Epidermal melanocyte (primary cell): ENCODE results near the gene COL26A1.
A peak's percentile ranks its signal among the peaks of the same experiment; 100 is the strongest.
"Not testable (repeated sequence)": the region's sequence is repeated elsewhere in the genome, so short reads cannot be mapped to it uniquely, and the experiment has no call there.

Experiments
- DNase-seq: peaks from one replicate; pipeline ENCODE4 v3.0.0; 2011; ENCODE audit warnings: low spot score; ENCODE audit not compliant: insufficient read length

The COL26A1 gene

DNA sequence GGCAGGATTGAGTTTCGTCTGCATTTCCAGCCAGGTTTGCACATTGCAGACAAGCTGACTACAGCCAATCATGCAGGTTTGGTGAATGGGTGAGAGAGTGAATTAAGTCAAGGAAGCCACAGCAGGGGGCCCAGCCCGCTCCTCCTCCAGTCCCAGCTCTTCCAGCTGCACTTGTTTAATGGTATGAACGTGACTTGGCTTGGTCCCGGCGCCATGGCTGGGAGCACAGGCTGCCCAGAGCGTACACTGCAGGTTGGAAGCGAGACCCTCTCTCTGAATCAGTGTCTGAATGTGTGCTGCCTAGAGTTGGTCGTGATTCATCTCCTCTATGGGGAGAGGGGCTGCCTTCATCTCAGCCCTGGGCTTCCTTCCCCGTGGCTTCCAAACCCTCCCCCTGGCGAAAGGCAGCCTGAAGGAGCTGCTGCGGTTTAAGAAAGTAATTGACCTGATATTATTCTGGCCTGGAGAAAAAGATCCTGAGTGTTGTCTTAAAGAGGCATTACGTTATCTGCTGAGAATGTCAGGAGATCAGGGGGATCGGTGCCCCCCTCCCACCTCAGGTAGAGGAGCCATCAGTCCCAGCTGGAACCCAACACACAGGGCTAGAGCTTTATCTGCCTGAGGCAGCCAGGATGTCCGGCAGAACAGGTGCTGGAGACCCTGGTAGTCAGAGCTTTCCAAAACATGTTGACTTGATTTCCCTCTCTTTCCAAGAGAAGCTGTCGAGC lies 132.1 kb downstream of the COL26A1 start:
- DNase-seq: no peak

DNA sequence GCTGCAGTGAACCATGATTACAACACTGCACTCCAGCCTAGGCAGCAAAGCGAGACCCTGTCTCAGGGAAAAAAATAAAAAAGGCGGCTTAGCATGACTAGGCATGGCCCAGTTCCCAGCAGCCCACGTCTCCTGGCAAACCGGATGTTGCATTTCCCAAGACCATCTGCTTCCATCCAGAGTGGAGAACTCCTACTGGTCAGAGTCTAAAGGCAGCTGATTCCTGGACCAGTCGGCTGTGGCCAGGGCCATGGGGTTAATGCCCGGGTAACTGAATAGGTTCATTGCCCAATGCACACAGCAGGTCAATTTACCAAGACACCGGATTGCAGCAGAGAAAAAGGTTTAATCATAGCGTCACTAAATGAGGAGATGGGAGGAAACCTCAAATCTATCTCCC lies 133.3 kb downstream of the COL26A1 start:
- DNase-seq: no peak

DNA sequence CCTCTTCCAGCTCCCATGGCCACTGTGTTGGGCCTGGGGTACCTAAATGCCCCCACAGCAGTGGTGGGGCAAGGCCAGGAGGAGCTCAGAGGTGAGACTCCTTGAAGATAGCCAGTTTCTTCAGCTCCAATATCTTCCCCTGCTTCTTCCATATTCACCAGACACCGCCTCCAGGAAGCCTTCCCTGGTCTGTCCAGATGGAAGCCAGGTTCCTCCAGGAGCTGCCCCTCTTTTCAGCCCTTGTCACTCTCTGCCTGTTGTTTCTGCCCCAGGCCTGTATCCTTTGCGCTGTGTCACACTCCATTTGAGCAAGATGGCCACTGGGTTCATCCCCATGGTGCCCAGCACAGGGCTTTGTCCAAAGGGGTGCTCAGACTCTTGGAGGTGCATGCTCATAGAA lies 138.7 kb downstream of the COL26A1 start:
- DNase-seq: no peak

DNA sequence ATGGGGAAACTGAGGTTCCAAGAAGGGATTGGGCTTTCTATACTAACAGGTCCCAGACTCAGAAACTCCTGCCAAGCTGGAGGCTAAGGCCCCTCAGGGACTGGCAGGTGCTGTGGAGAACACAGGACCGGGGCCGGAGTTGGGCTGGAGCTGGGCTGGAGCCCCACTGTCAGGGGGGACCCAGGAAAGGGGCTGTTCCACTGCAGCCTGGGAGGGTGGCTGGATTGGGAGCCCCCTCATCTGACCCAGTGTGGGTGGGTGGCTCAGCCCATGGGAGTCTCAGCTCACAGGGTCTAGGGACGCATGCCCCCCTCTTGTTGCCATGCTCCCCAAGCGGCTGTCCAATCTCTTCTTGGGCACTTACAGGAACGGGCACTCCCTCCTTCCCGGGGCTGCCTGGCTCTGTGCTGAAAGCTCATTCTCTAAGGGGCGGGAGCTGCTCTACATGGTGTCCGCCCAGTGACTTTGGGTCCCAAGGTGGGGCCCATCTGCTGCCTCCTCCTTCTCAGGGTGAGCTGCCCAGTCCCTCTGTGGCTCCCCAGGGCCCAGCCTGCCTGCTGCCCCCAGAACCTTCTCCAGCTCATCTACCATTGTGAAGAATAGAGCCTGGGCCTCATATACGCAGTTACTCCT lies 139.9 kb downstream of the COL26A1 start:
- DNase-seq: no peak

DNA sequence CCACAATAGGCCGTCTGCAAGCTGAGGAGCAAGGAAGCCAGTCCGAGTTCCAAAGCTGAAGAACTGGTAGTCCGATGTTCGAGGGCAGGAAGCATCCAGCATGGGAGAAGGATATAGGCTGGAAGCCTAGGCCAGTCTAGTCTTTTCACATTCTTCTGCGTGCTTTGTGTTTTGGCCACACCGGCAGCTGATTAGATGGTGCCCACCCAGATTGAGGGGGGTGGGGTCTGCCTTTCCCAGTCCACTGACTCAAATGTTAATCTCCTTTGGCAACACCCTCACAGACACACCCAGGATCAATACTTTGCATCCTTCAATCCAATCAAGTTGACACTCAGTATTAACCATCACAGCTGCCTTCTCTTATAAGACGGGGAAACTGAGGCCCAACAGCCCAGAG lies 142.8 kb downstream of the COL26A1 start:
- not testable (repeated sequence) for DNase-seq

DNA sequence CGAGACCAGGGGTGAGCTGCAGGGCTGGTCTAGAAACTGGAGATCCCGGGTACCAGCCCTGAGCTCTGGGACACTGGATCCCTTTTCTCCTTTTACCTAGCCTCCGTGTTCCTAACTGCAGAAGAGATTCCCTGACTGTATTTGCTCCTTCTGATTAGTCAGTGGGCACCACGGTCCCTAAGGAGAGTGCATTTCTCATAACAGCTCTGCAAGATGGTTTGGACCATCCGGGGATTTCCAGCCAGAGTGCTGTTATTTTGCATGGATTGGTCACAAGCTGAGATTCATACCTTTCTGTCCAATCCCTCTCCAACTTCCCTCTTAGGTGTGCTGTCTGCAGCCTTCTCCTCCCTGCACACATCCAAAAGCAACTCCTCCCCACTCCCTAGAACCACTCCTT lies 143.9 kb downstream of the COL26A1 start:
- no peak for DNase-seq

DNA sequence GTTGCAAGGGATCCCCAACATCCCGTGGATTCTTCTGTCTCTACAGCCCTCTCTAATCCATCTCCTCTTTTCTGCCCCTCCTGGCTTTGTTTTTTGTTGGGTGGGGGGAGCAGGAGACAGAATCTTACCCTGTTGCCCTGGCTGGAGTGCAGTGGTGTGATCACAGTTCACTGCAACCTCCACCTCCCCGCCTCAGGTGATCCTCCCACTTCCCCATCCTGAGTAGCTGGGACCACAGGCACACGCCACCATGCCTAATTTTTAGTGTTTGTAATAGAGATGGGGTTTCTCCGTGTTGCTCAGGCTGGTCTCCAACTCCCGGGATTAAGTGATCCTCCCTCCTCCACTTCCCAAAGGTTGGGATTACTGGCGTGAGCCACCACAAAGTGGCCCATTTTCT lies 144.7 kb downstream of the COL26A1 start:
- no peak for DNase-seq

DNA sequence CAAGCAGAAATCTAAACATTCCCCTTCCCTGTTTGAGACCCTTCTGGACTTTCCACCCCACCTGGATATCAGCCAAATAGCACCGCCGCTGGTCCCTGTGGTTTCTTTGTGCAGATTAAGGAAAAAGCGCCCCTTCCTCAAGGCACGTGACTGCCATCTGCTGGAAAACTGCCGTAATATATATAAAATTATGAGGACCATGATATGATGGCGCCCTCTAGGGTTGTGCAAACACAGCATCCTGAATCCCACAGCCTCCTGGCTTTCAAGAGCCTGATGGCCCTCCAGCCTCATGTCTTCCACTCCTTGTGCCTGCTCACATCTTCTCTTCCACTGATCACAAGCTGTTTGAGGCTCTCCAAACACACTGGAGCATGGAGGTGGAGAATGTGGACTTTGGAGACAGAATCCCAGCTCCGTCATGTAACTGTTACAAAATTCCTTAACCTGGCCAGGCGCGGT lies 145.1 kb downstream of the COL26A1 start:
- DNase-seq: no peak

DNA sequence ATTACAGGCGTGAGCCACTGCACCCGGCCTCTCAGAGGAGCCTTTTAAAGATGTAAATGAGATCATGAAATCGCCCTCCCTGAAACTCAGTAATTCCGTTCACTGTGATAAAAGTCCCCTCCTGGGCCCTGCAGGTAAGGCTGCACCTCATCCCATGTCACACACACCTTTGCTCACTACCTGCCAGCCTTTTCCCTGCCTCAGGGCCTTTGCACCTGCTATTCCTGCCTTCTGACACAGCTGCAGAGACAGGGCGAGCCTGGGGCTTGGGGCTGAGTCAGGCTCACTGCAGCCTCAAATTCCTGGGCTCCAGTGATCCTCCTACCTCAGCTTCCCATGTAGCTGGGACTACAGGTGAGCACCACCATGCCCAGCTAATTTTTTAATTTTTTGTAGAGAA lies 147.6 kb downstream of the COL26A1 start:
- no peak for DNase-seq

DNA sequence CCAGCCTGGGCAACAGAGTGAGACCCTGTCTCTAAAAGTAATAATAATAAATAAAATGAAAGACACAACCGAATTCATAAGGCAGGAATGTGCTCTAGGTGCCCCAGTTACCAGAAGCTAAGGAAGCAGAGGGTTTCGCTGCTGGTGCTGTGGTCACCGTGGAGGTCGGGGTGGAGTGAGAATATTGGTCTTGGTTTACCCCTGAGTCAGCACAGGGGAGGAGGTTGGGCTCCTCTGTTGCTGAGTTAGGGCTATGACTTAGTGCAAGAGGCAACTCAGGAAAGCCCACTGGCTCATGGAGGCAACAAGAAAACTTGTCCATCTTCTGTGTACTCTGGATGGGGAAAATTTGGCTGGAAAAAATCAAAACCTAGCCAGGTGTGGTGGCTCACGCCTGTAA lies 149.3 kb downstream of the COL26A1 start:
- no peak for DNase-seq

DNA sequence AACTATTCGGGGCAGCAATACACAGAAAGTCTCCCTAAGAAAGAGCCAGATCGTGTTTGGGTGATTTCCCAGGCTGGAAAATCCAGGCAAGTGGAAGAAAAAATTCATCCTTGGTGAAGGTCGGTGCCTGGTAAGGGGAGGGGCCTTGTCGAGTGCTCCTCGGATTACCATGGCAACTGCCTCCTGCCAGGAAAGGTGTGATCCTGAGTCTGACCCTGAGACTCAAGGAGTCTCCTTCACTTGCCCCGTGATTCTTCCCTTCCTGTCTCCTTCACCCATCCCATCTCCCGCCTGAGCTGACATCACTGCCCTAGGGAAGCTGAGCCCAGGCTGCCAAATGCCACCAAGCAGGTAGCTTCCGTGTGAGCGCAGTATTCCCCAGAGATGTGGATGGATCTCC lies 154.2 kb downstream of the COL26A1 start:
- no peak for DNase-seq

DNA sequence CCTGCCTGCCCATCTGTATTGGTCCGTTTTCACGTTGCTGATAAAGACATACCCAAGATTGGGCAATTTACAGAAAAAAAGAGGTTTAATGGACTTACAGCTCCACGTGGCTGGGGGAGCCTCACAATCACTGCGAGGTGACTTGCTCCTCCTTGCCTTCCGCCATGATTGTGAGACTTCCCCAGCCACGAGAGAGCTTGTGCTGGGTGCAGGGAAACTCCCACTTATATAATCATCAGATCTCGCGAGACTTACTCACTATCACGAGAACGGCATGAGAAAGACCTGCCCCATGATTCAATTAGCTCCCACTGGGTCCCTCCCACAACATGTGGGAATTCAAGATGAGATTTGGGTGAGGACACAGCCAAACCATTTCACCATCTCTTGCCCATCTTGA lies 154.6 kb downstream of the COL26A1 start:
- DNase-seq: no peak

DNA sequence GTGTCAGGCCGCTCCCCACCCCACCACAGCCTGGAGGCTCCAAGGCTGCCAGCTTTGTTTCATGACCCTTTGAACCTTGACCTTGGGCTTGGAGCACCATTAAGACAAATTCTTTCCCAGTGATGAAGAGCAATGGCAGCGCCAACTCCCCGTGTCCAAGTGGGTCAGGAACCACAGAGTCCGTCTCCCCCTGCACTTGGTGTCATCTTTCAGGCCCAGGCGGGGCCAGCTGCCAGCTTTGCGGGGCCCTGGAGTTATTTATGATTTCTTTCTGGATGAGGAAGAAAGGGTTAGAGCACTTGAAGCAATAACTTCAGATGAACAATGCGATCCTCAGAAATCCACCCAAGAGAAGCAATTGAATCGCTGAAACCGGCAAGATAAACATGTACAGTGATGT lies 155.7 kb downstream of the COL26A1 start:
- DNase-seq: no peak

DNA sequence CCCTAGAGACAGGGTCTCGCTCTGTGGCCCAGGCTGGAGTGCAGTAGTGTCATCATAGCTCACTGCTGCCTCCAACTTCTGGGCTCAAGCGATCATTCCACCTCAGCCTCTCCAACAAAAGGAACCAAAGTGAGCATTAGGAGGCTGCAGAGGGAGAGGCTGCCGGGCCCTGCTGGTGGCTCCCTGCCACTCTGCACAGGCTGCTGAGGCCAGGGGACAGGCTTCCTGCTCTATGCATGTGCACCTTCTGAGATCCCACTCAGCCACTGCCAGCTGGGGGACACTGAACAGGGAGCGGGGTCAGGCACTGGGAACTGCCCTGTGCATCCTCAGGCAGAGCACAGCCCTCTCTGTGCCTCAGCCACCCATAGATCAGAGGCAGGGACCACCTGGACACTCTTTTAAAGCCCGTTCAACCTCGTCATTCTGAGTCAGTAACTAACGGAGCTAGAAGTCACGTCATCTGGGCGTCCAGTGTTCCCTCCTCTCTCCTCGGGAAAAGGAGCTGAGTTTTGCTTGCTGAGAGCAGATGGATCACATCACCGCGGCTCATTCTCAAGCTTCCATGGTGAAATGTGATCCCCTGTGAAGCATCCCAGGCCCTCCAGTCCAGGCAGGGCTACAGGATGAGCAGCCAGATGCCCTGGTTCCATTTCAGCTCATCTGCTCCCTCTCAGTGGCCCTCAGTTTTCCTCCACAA lies 156.8 kb downstream of the COL26A1 start:
- DNase-seq: peak; percentile 41

DNA sequence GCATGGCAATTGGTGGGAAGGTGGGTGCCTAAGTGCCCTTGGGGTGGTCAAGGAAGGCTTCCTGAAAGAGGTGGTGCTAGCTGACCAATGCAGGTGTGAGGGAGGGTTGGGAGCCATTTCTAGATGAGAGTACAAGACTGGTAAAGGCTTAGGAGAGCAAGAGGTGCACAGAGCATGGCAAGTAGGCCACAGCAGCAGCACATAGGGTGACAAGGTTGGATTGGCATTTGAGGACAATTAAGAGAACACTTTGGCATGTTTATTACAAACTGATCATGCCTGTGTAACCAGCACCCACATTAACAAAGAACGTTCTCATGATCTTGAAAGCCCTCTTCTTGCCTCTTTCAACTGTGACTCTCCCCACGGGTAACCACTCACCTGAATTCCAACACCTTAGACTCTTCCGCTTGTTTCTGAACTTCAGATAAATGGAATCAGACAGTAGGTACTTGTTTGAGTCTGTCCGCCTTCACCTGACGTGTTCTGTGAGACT lies 158.8 kb downstream of the COL26A1 start:
- no peak for DNase-seq

DNA sequence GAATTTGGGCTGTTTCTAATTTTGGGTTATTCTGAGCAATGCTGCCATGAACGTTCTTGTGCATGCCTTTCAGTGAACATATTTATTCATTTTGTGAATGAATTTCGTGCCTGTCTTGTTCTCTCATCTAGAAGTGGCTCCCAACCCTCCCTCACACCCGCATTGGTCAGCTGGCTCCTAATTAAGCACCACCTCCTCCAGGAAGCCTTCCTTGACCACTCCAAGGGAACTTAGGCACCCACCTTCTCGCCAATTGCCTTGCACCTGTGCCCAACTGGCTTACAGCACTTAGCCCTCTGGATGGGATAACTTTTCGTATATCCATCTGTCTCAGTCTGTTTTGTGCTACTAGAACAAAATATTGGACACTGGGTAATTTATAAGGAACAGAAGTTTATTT lies 159.3 kb downstream of the COL26A1 start:
- no peak for DNase-seq

DNA sequence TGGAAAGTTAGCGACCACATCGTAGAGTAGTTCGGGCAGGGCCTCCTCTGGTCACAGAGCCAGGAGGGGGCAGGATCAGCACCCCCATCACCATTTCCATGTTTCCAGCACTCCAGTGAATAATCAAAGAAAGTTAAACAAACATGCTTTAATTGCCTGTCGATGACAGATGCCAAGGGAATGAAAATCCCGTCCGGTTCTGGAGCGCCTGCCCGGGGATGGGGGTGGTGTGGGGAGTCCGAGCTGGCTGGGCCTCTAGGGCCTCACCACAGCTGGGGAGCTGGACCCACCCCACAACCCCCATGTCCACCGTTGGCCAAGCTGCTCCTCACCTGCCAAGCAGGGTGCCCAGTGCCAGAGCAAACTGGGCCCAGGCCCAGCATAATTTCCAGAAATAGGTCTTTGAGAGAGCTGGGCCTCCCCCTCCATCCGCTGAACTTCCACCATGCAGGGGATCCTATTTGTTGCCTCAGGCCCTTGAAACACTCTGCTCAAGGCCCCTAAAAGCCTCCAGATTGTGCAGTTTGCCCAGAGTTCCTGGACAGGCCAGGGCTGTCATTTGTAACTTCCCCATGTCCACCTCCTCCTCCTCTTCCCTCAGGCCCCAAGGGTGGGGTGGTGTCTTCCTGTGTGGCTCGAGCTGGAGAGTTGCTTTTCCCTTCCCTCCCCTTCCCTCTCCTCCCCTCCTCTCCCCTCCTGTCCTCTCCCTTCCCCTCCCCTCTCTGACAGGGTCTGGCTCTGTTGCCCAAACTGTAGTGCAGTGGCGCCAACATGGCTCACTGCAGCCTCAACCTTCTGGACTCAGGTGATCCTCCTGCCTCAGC lies 165.4 kb downstream of the COL26A1 start:
- DNase-seq: no peak

DNA sequence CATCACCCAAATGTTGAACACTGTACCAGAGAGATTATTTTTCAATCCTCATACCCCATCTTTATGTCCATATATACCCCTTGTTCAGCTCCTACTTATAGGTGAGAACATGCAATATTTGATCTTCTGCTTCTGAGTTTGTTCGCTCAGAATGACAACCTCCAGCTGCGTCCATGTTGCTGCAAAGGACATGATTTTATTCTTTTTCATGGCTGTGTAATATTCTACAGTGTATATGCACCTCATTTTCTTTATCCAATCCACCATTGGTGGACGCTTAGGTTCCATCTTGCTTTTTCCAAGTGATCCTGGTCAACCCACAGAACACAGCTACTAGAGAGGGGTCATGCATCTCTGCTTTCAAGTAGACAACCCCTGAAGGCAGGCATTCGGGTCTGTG lies 166.9 kb downstream of the COL26A1 start:
- DNase-seq: no peak

DNA sequence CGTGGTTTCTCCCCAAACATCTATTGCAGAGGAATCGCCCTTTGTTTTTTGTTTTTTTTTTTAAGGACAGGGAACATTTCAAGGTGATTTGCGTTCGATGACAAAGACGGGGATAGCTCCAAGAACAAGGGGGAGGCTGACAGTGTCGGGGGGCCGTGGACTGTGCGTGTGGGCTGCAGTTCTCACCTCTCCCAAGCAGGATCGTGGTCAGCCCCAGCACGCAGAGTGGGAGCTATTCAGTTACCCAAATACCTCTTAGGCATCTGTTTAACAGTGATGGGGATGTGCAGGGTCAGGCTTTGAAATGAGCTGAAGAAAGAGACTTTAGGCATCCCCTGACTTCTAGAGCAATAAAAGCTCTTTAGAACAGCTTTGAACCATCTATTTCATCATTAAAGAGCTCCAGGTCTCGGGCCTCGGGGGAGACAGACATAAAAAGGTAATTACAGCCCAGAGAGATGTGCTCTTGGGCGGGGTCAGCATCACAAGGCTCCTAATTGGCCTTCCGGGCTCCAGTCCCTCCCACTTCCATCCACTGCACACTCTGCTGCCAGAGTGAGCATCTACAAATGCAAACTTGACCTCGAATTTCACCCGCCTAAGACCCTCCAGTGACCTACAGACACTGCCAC lies 169.2 kb downstream of the COL26A1 start:
- no peak for DNase-seq

DNA sequence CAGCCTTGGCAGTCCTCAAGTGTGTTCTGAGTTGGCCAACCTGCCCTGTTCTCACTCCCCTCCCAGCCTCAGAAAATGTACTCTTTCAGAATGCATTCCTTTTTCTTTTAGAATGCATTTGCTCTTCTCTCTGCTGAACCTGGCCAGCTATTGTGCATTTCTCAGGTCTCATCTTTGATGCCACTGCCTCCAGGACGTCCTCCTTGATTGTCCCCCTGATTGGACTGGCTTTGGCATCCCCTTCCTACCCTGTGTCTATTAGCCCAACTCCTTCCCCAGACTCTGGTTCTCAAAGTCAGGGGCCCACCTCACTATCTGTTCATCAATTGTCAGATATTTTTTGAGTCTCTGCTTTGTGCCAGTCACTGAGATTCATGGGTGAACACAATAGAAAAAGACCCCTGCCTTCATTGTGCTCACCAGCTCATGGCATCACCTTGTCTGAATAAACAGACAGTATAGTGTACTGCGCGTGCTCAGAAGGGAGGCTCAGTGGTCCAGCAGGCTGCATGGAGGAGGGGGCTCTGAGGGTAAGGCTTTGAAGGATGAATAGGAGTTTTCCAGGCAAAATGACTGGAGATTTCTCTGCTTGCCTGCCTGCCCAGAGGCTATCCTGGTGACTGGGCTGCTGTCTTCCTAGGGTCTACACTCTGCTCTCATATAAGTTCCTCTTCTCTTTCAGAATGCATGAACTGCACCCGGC lies 169.9 kb downstream of the COL26A1 start:
- DNase-seq: no peak

DNA sequence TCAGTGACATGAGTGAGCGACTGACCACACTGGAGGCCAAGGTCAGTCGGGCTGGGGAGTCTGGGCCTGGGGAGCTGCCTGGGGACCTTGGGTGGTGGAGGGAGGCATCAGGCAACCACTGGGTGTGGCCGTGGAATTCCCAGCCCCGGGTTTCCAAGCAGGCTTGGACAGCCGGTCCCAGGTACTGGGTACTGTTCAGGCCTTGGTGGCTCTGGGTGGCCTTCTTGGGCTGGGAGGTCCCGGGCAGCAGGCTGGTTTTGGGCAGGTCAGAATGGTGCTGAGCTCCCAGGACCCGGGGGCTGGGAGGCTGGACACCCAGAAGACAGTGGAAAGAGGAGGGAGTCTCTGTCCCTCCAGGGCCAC lies 170.4 kb downstream of the COL26A1 start:
- DNase-seq: no peak
